GM15510 (cell line): ENCODE results near the gene PRDM16.

Source experiments
- POLR2A ChIP-seq: IDR thresholded peaks from 3 replicates; pipeline ENCODE4 v1.6.1; 2011; ENCODE audit warnings: borderline replicate concordance; ENCODE audit not compliant: insufficient read length; ENCODE audit errors: extremely low read depth

The PRDM16 gene

GRCh38 chr1:3453891-3454810 is 385.1 kb downstream of the PRDM16 start, which contains the start of gene ARHGEF16:
ARHGEF16 (plus strand) TSS chr1:3454665; CDS start chr1:3463085, 8,420 bp downstream.
- no peak for TF ChIP-seq POLR2A

- no peak for TF ChIP-seq POLR2A
These were observed 386.0 kb downstream of the PRDM16 start for GRCh38 chr1:3454811-3455618.

GRCh38 chr1:3455670-3456448 is 386.9 kb downstream of the PRDM16 start:
- TF ChIP-seq POLR2A = no peak

GRCh38 chr1:3456449-3456963 is 387.5 kb downstream of the PRDM16 start:
- no peak for TF ChIP-seq POLR2A

DNA sequence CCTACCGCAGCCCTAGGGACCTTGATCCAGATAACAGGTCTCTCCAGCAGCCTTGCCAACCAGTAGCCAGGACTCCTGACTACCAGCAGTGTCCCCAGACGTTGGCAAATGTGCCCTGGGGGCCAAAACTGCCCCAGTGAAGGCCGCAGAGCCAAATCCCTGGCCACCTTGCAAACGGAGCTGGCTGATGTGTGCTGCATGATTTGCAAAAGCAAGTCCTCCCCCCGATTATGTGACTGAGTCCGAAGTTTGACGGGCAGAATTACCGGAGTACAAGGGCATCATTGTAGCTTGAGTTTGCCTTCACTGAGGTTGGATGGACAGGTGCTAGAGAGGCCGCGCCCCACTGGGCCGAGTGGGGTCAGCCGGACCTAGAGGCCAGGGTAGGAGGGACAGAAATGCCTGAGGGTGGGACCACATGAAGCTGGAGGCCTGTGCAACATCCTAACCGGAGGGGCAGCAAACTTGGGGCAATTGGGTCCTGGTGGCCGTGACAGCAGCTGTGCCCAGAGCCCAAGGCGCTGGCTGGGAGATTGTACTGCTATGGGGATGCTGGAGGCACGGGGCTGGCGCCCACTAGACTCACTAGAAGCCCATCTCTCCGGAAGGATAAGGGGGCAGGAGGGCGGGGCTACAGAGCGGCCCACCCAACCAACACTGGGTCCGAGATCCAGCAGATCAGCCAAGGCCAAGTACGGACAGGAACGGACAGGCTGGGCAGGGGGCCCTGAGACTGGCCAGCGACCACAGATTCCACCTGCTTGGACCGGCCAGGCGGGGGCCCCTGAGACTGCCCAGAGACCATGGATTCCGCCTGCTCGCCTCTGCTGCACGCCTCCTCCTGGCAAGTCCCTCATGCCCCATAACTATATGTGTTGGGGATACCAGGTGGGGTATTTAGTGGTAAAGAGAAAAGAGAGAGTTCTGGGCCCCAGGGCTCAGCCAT is 388.2 kb downstream of the PRDM16 start:
- TF ChIP-seq POLR2A = no peak

DNA sequence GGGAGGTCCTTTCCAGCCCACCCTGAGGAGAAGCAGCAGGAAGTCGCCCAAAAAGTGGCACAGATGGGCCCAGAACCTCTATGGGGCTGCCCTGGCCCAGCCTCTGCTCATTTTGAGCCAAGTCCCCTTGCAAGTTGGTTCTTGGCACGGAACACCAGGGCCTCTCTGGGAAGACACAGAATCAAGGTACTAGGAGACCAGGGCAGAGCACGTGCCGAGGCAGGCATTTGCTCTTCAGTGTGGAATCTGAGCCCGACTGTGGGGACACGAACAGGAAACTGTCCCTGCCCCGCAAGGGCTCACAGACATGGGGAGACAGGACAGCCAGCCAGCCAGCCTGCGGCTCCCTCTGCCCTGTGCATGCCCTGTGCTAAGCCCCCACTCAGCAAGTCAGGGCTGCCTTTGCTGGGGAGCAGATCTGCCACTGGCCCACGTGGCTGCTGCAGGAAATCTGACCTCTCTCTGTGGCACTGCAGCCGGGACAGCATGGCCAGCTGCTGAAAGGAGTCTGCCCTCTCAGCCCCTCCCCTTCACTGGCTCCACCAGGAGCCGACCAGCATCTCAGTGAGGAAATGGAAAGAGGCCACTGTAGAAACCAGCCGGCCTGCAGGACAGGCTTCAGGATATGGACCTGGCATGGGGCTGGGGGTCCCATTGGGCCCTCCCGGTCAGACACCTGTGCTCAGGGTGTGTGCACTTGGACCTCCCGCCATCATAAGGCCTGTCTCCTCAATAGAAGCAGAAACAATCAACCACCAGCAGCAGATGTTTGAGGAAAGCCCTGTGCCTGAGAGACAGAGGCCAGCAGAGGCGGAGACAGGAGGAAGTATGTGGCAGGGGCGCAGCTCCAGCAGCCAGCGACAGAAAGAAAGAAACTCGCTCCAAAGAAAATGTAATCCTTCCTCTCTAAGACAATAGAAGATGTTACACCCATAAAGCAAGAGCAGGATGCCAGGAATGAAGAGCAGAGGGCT is 389.2 kb downstream of the PRDM16 start:
- TF ChIP-seq POLR2A = no peak

- no peak for TF ChIP-seq POLR2A
These were observed 390.3 kb downstream of the PRDM16 start for GRCh38 chr1:3459051-3459908.

DNA sequence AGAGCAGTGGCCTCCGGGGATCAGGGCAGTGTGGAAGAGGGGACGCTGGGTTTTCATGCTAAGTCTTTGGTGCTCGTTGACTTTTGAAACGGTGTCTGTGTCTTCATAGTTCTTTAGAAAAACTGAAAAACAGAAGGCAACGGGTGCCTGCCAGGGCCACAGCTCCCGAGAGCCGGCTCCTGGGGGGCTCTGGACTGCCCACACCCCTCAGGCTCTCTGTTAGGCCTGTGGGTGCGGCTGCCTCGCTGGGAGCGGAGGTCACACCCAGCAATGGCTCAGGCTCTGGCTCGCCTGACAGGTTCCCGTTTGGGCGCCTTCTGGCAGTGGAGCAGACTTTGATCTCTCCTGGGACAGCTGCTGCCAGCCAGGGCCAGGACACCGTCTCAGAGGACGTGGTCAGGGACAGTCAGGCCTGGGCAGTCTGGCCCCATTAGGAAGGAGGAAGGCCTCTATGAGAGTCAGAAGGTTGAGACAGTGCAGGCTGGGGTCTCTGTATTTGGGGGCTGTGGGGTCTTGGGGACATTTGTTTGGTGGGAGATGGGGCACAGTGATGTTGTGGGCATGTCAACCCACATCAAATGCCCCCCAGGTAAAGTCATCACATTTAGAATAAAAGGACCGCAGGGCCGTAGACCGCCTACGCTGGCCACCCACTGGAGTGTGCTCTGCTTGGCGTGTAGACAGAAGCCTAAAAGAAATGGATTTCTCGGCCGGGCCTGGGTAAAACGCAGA is 391.1 kb downstream of the PRDM16 start:
- TF ChIP-seq POLR2A = no peak

- no peak for TF ChIP-seq POLR2A
These were observed 391.7 kb downstream of the PRDM16 start for GRCh38 chr1:3460672-3461131.

- no peak for TF ChIP-seq POLR2A
These were observed 392.4 kb downstream of the PRDM16 start for GRCh38 chr1:3461238-3461933.
